Mesenchymal stem cell (in vitro differentiated cells and primary cell): ENCODE measurements around the gene BABAM2.
A peak's percentile ranks its signal among the peaks of the same experiment; 100 is the strongest.

ENCODE experiments used
- DNase-seq: peaks from one replicate; pipeline ENCODE4 v3.0.0-alpha.2; 2013
- H2AFZ ChIP-seq: one replicate; pipeline ENCODE4 v1.6.1; 2013; ENCODE audit warnings: low read depth, mild to moderate bottlenecking, control low read depth, inconsistent platforms, low read length, moderate library complexity
- H2AK5ac ChIP-seq: 2 replicates; pipeline ENCODE4 v1.6.1; 2013; ENCODE audit warnings: low read length, moderate library complexity, mild to moderate bottlenecking, inconsistent platforms; ENCODE audit not compliant: severe bottlenecking
- H2BK120ac ChIP-seq: one replicate; pipeline ENCODE4 v1.6.1; 2013; ENCODE audit warnings: low read depth, mild to moderate bottlenecking, inconsistent platforms, low read length, moderate library complexity
- H2BK12ac ChIP-seq, 2 experiments: one replicate each; pipeline ENCODE4 v1.6.1; 2013; ENCODE audit warnings: inconsistent platforms in 2 of 2, low read length in 2 of 2, mild to moderate bottlenecking in 2 of 2, moderate library complexity in 2 of 2, control low read depth in 1 of 2
- H2BK15ac ChIP-seq: one replicate; pipeline ENCODE4 v1.6.1; 2013; ENCODE audit warnings: mild to moderate bottlenecking, low read depth, inconsistent platforms; ENCODE audit not compliant: poor library complexity, severe bottlenecking
- H2BK5ac ChIP-seq: 2 replicates; pipeline ENCODE4 v1.6.1; 2013; ENCODE audit warnings: low read depth, mild to moderate bottlenecking, low read length, control low read depth, inconsistent platforms; ENCODE audit not compliant: poor library complexity, severe bottlenecking
- H3K14ac ChIP-seq, 2 experiments: one replicate each; pipeline ENCODE4 v1.6.1; 2013; ENCODE audit warnings: inconsistent platforms in 2 of 2, low read length in 2 of 2, control low read depth in 1 of 2, mild to moderate bottlenecking in 1 of 2, moderate library complexity in 1 of 2
- H3K18ac ChIP-seq, 2 experiments: one replicate each; pipeline ENCODE4 v1.6.1; 2013; ENCODE audit warnings: inconsistent platforms in 2 of 2, low read length in 2 of 2, control low read depth in 1 of 2, low read depth in 1 of 2, mild to moderate bottlenecking in 1 of 2
- H3K23ac ChIP-seq, 2 experiments: one replicate each; pipeline ENCODE4 v1.6.1; 2013; ENCODE audit warnings: inconsistent platforms in 2 of 2, low read length in 2 of 2, mild to moderate bottlenecking in 2 of 2, moderate library complexity in 2 of 2, control low read depth in 1 of 2
- H3K27ac ChIP-seq: 2 replicates; pipeline ENCODE4 v1.5.1; 2013; ENCODE audit warnings: mild to moderate bottlenecking, moderate library complexity, low read length, control low read depth, inconsistent platforms; ENCODE audit not compliant: poor library complexity, severe bottlenecking
- H3K27me3 ChIP-seq, 2 experiments: 2 replicates each; pipeline versions ENCODE4 v1.6.1 to v1.7.0; 2013; ENCODE audit warnings: low read length in 2 of 2, mild to moderate bottlenecking in 2 of 2, moderate library complexity in 2 of 2, control low read depth in 1 of 2, inconsistent platforms in 1 of 2; ENCODE audit not compliant: control insufficient read depth in 1 of 2, insufficient read depth in 1 of 2
- H3K36me3 ChIP-seq, 2 experiments: 2 replicates each; pipeline versions ENCODE4 v1.6.1 to v1.7.0; 2013; ENCODE audit warnings: low read length in 2 of 2, control low read depth in 1 of 2, inconsistent platforms in 1 of 2, low read depth in 1 of 2, mild to moderate bottlenecking in 1 of 2; ENCODE audit not compliant: insufficient read depth in 2 of 2, control insufficient read depth in 1 of 2
- H3K4ac ChIP-seq, 2 experiments: one replicate each; pipeline ENCODE4 v1.6.1; 2013; ENCODE audit warnings: inconsistent platforms in 2 of 2, low read length in 2 of 2, mild to moderate bottlenecking in 2 of 2, moderate library complexity in 2 of 2, control low read depth in 1 of 2, low read depth in 1 of 2
- H3K4me1 ChIP-seq: 2 replicates; pipeline ENCODE4 v1.6.1; 2013; ENCODE audit warnings: low read depth, low read length, control low read depth; ENCODE audit not compliant: control insufficient read depth, insufficient read depth
- H3K4me2 ChIP-seq: 2 replicates; pipeline ENCODE4 v1.6.1; 2013; ENCODE audit warnings: low read length, mild to moderate bottlenecking, inconsistent platforms; ENCODE audit not compliant: poor library complexity, severe bottlenecking
- H3K4me3 ChIP-seq, 2 experiments: 2 replicates each; pipeline versions ENCODE4 v1.5.1 to v1.7.0; 2013; ENCODE audit warnings: low read length in 2 of 2, mild to moderate bottlenecking in 2 of 2, control low read depth in 1 of 2, low read depth in 1 of 2; ENCODE audit not compliant: insufficient read depth in 1 of 2
- H3K79me1 ChIP-seq: replicated peaks from 2 replicates; pipeline ENCODE4 v1.6.1; 2013; ENCODE audit warnings: mild to moderate bottlenecking, control low read depth, low read length, inconsistent platforms; ENCODE audit not compliant: poor library complexity, severe bottlenecking
- H3K9ac ChIP-seq: 2 replicates; pipeline ENCODE4 v1.7.0; 2013; ENCODE audit warnings: mild to moderate bottlenecking, low read length, moderate library complexity
- H3K9me3 ChIP-seq: 2 replicates; pipeline ENCODE4 v1.7.0; 2013; ENCODE audit warnings: mild to moderate bottlenecking, low read length; ENCODE audit not compliant: control insufficient read depth
- H4K8ac ChIP-seq: one replicate; pipeline ENCODE4 v1.6.1; 2013; ENCODE audit warnings: inconsistent platforms, mild to moderate bottlenecking, low read length, moderate library complexity
- H4K91ac ChIP-seq: one replicate; pipeline ENCODE4 v1.6.1; 2013; ENCODE audit warnings: mild to moderate bottlenecking, low read length, inconsistent platforms
- WGBS: methylation state at CpG from one replicate; pipeline ENCODE4 v1.1.7; 2013; ENCODE audit warnings: mixed read lengths; 5-methylcytosine and 5-hydroxymethylcytosine counted together

Gene BABAM2

DNA sequence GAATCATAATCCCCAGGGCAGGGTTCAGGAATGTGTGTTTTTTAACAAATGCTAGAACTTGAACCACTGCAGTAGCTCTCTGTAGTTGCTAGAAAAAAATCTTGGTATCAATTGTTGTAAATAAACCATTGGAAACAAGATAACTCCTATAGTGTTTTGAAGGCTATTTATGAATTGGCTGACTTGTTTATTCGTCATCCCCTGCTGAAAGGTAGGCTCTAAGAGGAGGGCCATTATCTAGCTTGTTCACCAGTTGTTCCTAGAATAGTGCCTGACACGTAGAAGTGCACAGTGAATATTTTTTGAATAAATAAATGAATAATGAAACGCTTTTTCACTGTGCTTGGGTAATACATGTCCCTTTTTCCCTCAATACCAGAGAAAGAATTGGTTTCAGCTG is 211.4 kb downstream of the BABAM2 start:
- H2BK15ac ChIP-seq, result no peak overlapping the region

DNA sequence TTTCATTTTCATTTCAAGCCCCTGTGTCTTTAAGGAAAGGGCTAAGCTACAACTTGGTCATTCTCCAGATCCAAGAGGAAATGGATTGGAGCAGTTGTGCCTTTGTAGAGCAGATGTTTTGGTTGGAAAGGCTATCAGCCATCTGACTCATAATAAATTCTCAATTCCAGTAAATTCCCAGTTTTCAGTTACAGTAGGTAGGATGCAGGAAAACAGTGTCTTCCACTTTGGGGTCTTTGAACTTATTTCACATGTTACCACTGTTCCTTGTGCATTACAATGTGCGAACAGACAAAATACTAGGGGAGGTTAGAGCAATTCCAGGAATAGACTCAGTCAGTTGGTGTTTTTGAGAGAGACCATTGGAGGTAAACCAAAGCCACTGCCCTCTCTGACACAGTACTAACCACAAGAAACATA is 211.9 kb downstream of the BABAM2 start:
- peak; percentile 18 for DNase-seq
- Histone ChIP-seq H3K27ac (no peak overlapping the region), H3K14ac (no peak overlapping the region), H2BK12ac (no peak overlapping the region), H3K9me3 (no peaks in the 10 kb centered on the region), H3K18ac (no peak overlapping the region), H3K4ac (no peak overlapping the region), H2AFZ (no peak overlapping the region), H3K23ac (no peak overlapping the region), H4K91ac (no peak overlapping the region), H2BK15ac (no peak overlapping the region), H2BK120ac (no peak overlapping the region), H2AK5ac (no peak overlapping the region), H3K9ac (peak overlapping the region; percentile 83), H3K27me3 (no peaks in the 10 kb centered on the region), H4K8ac (no peak overlapping the region), H3K4me3 (no peak overlapping the region), H2BK5ac (no peak overlapping the region), H3K4me1 (no peaks in the 10 kb centered on the region), H3K4me2 (no peak overlapping the region), H3K36me3 (no peaks in the 10 kb centered on the region), H3K79me1 (peaks cover 8% of the 10 kb centered on the region)
- 100% methylated on average over 1 of the region's 1 CpG for WGBS

More for the DNA sequence above, 211.4 kb downstream of the BABAM2 start:
- no peak for DNase-seq
- Histone ChIP-seq H3K23ac (no peak overlapping the region), H2BK120ac (no peak overlapping the region), H3K79me1 (peaks cover 7% of the 10 kb centered on the region), H3K4me3 (peak overlapping the region in 1 of 2 experiments; percentile 31), H2AFZ (no peak overlapping the region), H3K4ac (no peak overlapping the region), H2BK12ac (no peak overlapping the region), H3K4me2 (no peak overlapping the region), H3K9me3 (no peaks in the 10 kb centered on the region), H4K91ac (no peak overlapping the region), H3K9ac (peak overlapping the region; percentile 83), H3K18ac (no peak overlapping the region), H2AK5ac (no peak overlapping the region), H3K27me3 (no peaks in the 10 kb centered on the region), H2BK5ac (no peak overlapping the region), H3K27ac (no peak overlapping the region), H3K4me1 (no peaks in the 10 kb centered on the region), H4K8ac (no peak overlapping the region), H3K36me3 (no peaks in the 10 kb centered on the region), H3K14ac (no peak overlapping the region)
- 100% methylated on average over 2 of the region's 3 CpGs for WGBS

DNA sequence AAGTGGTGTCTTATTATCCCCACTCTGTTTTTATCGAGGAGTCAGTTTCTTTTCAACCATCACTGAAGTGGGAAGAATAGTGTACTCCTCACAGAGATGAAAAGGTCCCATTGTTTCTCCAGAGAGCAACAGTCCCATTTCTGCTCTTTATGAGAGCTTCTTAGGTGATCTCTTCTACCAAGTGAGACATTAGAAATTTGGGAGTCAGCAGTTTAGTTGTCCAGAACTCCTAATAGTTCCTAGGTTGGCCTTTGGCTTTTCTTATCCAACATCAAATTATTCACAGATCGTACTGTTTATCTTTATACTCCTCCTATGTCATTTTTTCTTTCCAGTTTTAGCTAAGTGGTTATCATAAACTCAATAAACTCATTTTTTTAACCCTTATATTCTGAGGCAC is 213.1 kb downstream of the BABAM2 start:
- H4K91ac ChIP-seq, result no peak overlapping the region
- H3K27me3 ChIP-seq, result no peaks in the 10 kb centered on the region
- no peaks in the 10 kb centered on the region for H3K4me1 ChIP-seq
- H3K14ac ChIP-seq, result no peak overlapping the region
- H2AFZ ChIP-seq, result no peak overlapping the region
- H3K36me3 ChIP-seq, result no peaks in the 10 kb centered on the region
- H2BK12ac ChIP-seq, result no peak overlapping the region
- no peak overlapping the region for H3K23ac ChIP-seq
- WGBS, result 87% methylated on average over 1 of the region's 2 CpGs
- no peak overlapping the region for H3K4me2 ChIP-seq
- H2BK120ac ChIP-seq, result no peak overlapping the region
- H3K18ac ChIP-seq, result no peak overlapping the region
- no peak overlapping the region for H2BK5ac ChIP-seq
- H3K79me1 ChIP-seq, result peaks cover 8% of the 10 kb centered on the region
- H3K27ac ChIP-seq, result no peak overlapping the region
- H3K4me3 ChIP-seq, result no peak overlapping the region
- no peak overlapping the region for H3K4ac ChIP-seq
- H2BK15ac ChIP-seq, result no peak overlapping the region
- H3K9me3 ChIP-seq, result no peaks in the 10 kb centered on the region
- no peak for DNase-seq
- H2AK5ac ChIP-seq, result peak overlapping the region; percentile 78
- H4K8ac ChIP-seq, result no peak overlapping the region
- H3K9ac ChIP-seq, result peak overlapping the region; percentile 83

DNA sequence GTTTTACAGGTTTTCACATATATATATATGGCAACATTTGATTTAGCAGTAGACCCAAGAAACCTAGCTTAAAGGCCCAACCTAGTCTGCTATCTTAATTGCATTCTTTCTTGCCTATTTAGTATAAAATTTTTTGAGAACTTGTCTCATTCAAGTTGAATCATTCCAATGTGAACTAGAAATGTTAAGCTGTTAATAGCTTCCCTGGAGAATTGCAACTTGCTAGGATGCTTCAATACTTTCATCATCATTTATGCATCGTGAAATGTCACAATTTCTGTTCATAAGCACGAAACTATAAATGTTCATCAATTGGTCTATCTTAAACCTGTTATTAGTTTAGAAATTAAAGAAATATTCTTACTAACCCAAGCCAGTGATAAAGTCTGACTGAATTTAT is 217.6 kb downstream of the BABAM2 start:
- H2AFZ ChIP-seq, result no peak overlapping the region
- no peak overlapping the region for H4K91ac ChIP-seq
- H3K27me3 ChIP-seq, result no peaks in the 10 kb centered on the region
- no peaks in the 10 kb centered on the region for H3K4me1 ChIP-seq
- H3K14ac ChIP-seq, result no peak overlapping the region
- no peaks in the 10 kb centered on the region for H3K36me3 ChIP-seq
- no peak overlapping the region for H2BK120ac ChIP-seq
- no peak overlapping the region for H2BK15ac ChIP-seq
- peaks cover 4% of the 10 kb centered on the region for H3K79me1 ChIP-seq
- no peak overlapping the region for H3K18ac ChIP-seq
- H2BK12ac ChIP-seq, result no peak overlapping the region
- no peak overlapping the region for H4K8ac ChIP-seq
- no peak overlapping the region for H3K4me2 ChIP-seq
- H3K4ac ChIP-seq, result no peak overlapping the region
- no peak overlapping the region for H3K23ac ChIP-seq
- no peak overlapping the region for H3K4me3 ChIP-seq
- H3K27ac ChIP-seq, result no peak overlapping the region
- H3K9me3 ChIP-seq, result no peaks in the 10 kb centered on the region
- DNase-seq, result no peak
- H2AK5ac ChIP-seq, result no peak overlapping the region
- peak overlapping the region; percentile 44 for H3K9ac ChIP-seq
- no peak overlapping the region for H2BK5ac ChIP-seq
- WGBS, result no CpG with 5 or more reads among the region's 2 CpGs
